GM19397 (cell line): ENCODE data around the gene EPRS1.
"Not testable (repeated sequence)": the region's sequence is repeated elsewhere in the genome, so short reads cannot be mapped to it uniquely, and the experiment has no call there.

Experiments used
- ATAC-seq: cut with Tn5 transposase; IDR thresholded peaks from one replicate; pipeline ENCODE4 v1.9.1; 2021; ENCODE audit warnings: mild to moderate bottlenecking, moderate library complexity; ENCODE audit not compliant: unreplicated experiment

Gene EPRS1

DNA sequence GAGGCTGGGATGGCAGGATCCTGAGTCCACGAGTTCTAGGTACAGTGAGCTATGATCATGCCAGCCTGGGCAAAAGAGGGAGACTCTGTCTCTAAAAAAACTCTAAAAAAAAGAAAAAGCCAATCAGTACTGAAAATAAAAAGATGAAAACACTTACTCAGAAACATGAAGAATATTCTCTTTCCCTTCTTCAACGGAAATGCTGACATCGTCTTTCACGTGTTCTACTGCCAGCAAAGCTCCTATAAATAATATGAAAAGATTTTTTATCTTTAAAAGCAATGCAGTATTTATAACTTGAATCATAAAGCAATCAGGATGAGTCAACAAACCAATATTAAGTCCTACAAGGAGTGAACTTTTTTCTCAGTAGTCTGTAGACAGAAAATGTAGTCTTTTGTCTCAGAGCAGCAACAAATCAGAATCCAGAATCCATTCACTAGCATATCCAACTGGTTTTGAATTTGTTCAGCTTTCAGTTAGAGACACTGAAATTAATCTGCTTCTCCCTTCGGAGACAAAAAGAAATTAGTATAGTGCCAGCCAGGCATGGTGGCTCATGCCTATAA, 6.2 kb downstream of the EPRS1 start:
- ATAC-seq = no peak

DNA sequence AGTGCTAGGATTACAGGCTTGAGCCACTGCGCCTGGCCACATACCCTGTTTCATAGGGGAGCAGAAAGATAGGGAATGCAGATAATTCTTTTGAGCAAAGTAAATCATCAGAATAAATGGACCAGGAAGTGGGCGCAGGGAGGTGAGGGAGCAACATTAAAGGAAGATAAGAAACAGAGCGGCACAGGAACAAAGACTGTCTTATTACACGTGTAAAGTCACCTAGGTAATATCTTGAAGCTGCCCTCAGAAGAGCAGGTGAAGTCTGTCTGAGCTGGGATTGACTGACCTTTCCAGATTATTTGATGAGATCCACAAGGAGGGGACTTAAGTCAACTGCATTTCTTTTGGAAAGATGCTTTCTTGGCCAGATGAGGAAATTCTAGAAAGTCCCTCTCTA, 7.7 kb downstream of the EPRS1 start:
- ATAC-seq = no peak

GRCh38 chr1:220037810-220038209, 8.5 kb downstream of the EPRS1 start:
- not testable (repeated sequence) for ATAC-seq

GRCh38 chr1:220032911-220033310, 13.4 kb downstream of the EPRS1 start:
- ATAC-seq = no peak

GRCh38 chr1:220031287-220031686, 15.0 kb downstream of the EPRS1 start:
- ATAC-seq = no peak

GRCh38 chr1:220028346-220028895, 17.9 kb downstream of the EPRS1 start:
- ATAC-seq = no peak

- no peak for ATAC-seq
Measured at GRCh38 chr1:220019071-220019470, 27.2 kb downstream of the EPRS1 start.

DNA sequence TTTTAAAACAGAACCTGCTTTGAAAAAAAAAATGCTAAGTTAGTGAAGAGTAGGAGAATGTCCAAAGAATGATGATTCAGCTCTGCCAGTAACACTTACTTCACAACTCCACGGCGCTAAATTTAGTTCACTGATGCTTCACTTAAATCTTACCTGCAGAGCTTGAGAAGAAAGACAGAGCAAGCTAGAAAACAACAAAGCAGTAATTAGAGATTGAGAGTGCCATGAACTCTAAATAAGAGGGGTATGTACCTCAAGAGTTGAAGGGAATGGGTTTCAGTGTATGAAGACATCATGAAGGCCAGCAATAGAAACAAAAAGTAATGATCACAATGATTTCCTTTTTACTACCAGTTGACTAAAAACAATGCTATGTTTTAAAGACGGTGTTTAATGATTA, 32.8 kb downstream of the EPRS1 start:
- peak; percentile 76 for ATAC-seq

GRCh38 chr1:220012259-220012658, 34.0 kb downstream of the EPRS1 start:
- no peak for ATAC-seq

DNA sequence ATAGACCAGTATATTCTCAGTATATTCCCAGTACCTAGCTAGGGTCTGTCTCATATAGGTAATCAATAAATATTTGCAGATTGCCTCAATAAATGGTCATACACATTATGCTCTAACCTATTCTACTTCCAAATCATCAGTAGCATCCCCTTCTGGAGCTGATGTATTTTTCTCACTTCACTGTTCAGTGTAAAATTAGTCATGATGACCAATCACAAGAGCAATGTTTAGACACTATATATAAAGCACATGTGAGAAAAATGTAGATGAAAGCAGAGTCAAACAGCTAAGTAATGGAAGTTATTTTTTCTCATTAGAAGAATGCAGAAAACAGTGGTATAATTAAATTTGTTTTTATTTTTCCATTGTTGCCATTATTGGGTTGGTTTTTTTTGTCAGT, 34.7 kb downstream of the EPRS1 start:
- ATAC-seq = no peak

- no peak for ATAC-seq
Measured at GRCh38 chr1:220007438-220007837, 38.9 kb downstream of the EPRS1 start.

DNA sequence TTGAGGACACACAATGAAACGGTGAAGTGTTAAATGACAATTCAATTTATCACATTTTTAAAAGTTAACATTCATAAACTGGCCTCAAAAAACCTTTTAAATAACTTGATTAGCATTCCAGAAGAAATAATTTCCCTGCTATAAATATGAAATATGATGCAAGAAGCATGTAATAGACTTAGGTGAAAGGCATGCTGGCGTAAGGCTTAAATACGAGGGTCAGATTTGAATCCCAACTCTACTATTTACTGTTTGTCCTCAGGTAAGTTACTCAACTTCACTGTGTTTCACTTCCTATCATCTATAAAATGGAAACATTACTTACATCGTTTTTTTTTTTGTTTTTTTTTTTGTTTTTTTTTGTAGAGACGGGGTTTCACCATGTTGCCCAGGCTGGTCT, 40.8 kb downstream of the EPRS1 start:
- ATAC-seq = no peak

DNA sequence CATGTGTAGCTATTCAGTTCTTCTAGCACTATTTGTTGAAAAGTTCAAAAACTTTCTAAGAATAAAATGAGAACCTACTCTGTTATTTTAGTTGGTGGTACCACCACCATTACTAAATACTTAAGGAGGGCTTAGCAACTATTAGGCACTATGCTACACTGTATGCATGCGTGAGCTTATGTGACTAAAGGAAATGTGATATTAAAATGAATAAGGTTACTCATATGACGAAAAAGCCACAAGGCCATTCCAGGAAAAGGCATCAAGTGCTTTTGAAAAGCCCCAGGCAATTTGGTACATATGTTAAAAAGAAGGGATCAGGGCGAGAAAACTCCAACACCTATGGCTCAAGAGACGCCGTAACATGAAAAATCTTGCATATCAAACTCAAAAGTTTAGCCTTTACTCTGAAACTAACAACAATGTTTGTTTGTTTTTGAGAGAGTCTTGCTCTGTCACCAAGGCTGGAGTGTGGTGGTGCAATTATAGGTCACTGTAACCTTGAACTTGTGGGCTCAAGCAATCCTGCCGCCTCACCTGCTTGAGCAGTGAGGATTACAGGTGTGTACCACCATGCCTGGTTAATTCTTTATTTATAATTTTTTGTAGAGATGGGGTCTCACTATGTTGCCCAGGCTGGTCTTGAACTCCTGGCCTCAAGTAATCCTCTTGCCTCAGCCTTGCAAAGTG, 42.5 kb downstream of the EPRS1 start:
- ATAC-seq = no peak

DNA sequence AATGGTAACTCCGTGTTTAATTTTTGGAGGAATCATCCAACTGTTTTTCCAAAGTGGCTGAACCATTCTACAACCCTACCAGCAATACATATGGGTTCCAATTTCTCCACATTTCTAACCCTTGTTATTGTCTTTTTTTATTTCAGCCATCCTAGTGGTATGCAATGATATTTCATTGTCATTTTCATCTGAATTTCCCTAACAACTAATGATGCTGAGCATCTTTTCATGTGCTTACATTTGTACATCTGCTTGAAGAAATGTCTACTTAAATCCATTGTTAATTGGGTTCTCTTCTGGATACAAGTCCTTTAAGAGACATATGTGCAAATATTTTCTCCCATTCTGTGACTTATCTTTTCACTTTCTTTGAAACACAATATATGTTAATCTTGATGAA, 43.3 kb downstream of the EPRS1 start:
- ATAC-seq = no peak

DNA sequence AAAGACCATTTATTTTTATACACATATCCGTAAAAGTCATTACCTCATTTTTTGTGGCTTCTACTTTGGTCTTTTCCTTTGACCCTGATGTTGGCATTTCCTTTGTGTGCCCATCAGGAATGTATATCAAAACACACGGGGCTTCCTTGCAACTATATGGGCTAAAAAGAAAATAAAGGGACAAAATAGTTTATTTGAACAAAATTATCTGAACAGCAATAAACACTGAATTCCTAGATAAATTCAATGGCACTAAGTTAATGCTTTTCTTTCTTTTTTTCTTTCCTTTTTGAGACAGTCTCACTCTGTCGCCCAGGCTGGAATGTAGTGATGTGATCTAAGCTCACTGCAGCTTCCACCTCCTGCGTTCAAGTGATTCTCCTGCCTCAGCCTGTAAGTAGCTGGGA, 45.2 kb downstream of the EPRS1 start:
- no peak for ATAC-seq

GRCh38 chr1:219999821-220000220, 46.5 kb downstream of the EPRS1 start:
- ATAC-seq = no peak
